NB4 (cell line): ENCODE data around the gene STKLD1.

ENCODE experiments used
- CTCF ChIP-seq: IDR thresholded peaks from one replicate; pipeline ENCODE4 v1.5.1; 2012; ENCODE audit warnings: low read depth, low read length
- MAX ChIP-seq: IDR thresholded peaks from 2 replicates; pipeline ENCODE4 v1.6.1; 2011; ENCODE audit warnings: low read depth, low read length

GRCh38 chr9:133372144-133372543 is 4.0 kb upstream of the STKLD1 start:
- TF ChIP-seq CTCF (no peak), MAX (no peak)
